NCI-H774 (cell line): Measurements from ENCODE around the gene DUXA.

Source experiments
- DNase-seq: peaks from one replicate; lab custom pipeline; 2025; lab: John Stamatoyannopoulos, UW

DUXA gene

DNA sequence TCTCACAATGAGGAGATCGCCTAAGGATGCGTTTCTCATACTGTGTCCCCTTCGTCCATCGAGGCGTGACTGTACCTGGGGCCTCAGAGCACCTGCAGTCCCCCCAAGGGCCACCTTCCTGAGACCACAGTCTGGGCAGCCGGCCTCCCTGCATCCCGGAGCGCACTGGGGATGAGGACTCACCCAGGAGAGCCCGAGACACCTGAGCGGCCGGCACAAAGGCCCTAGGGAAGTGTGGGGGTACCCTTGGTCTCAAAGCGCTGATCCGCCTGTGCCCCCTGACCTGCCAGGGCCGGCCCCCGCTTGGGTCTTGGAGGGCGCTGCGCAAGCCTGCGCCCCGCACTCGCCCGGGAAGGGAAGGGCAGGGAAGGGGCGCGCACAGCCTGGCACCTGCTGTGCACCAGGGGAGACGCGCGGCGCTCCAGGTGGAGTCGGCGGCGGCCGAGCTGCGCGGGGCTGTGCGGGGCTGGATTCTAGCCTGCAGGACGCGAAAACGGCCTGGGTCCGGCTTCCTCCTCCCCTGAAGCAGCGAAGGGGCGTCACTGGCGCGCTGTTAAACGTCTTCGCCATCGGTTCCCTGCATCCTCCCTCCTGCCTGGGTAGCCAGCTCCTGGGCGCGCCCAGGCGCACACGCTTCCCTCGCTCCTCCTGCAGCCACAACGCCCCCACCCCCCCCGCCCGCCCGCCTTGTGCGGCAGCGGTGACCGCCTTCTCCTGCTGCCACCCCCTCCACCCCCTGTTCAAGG is 61.1 kb downstream of the DUXA start:
- DNase-seq, result no peak
